ENCODE data around the gene POU2AF1. TPM values are rescaled to one million over a fixed set of nuclear protein-coding genes. Genes with fewer than 3 reads are reported as not detected.

Gene POU2AF1
- total and polyA plus RNA-seq, 8 donors, result 0.38 to 4.5 (median 0.98) TPM

DNA sequence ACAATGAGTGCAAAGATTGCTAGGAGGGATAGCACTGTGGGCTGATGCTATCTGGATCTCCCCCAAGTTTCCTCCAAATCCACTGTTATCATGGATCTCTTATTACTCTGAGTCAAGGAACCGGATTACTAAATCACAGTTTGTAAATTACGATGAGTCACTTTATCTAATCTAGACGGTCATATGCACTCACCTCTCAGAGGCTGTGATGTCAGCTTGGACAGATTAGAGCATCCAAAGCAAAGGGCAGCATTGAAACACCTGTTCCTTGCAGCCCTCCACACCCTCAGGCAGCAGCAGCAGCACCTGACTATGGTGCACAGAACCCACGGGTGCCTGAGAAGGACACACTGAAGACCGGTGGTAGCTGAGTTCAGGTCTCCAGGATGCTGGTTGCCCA, 14.0 kb upstream of the POU2AF1 start:
- H3K27ac ChIP-seq, result no peak overlapping the region
- intact Hi-C loops (cut with DNase I), result no loop called here
- H3K4me3 ChIP-seq, result no peak overlapping the region
- no peaks in the 10 kb centered on the region for H3K4me1 ChIP-seq
- no peak for DNase-seq
- no peaks in the 10 kb centered on the region for H3K27me3 ChIP-seq
- no peaks in the 10 kb centered on the region for H3K36me3 ChIP-seq
- TF ChIP-seq, protein P1, sequence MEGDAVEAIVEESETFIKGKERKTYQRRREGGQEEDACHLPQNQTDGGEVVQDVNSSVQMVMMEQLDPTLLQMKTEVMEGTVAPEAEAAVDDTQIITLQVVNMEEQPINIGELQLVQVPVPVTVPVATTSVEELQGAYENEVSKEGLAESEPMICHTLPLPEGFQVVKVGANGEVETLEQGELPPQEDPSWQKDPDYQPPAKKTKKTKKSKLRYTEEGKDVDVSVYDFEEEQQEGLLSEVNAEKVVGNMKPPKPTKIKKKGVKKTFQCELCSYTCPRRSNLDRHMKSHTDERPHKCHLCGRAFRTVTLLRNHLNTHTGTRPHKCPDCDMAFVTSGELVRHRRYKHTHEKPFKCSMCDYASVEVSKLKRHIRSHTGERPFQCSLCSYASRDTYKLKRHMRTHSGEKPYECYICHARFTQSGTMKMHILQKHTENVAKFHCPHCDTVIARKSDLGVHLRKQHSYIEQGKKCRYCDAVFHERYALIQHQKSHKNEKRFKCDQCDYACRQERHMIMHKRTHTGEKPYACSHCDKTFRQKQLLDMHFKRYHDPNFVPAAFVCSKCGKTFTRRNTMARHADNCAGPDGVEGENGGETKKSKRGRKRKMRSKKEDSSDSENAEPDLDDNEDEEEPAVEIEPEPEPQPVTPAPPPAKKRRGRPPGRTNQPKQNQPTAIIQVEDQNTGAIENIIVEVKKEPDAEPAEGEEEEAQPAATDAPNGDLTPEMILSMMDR (IDR thresholded peaks at IDR 0.05), result no peak
- no peak for ATAC-seq
- no peaks in the 10 kb centered on the region for H3K9me3 ChIP-seq

DNA sequence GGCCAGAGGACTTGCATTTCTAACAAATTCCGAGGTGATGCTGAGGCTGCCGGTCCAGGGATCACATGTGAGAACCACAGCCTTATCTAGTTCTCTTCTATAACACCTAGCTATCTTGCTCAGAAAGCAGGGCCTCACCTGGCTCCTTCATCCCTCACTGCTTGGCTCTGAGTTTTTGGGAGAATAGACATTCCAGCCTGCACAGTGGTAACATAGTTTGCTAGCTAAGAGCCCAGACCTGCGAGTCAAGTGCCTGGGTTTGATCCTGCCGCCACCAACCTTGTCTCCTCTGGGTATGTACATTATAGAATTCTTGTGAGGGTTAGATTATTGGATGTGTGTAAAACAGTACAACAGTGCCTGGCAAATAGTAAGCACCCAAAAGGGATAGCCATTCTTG, 13.5 kb upstream of the POU2AF1 start:
- no peaks in the 10 kb centered on the region for H3K27me3 ChIP-seq
- intact Hi-C loops (cut with DNase I), result no loop called here
- H3K36me3 ChIP-seq, result no peaks in the 10 kb centered on the region
- no peak for DNase-seq
- TF ChIP-seq, protein P1 (IDR thresholded peaks at IDR 0.05), result no peak
- H3K27ac ChIP-seq, result no peak overlapping the region
- H3K9me3 ChIP-seq, result no peaks in the 10 kb centered on the region
- H3K4me1 ChIP-seq, result no peaks in the 10 kb centered on the region
- H3K4me3 ChIP-seq, result no peak overlapping the region
- ATAC-seq, result no peak

DNA sequence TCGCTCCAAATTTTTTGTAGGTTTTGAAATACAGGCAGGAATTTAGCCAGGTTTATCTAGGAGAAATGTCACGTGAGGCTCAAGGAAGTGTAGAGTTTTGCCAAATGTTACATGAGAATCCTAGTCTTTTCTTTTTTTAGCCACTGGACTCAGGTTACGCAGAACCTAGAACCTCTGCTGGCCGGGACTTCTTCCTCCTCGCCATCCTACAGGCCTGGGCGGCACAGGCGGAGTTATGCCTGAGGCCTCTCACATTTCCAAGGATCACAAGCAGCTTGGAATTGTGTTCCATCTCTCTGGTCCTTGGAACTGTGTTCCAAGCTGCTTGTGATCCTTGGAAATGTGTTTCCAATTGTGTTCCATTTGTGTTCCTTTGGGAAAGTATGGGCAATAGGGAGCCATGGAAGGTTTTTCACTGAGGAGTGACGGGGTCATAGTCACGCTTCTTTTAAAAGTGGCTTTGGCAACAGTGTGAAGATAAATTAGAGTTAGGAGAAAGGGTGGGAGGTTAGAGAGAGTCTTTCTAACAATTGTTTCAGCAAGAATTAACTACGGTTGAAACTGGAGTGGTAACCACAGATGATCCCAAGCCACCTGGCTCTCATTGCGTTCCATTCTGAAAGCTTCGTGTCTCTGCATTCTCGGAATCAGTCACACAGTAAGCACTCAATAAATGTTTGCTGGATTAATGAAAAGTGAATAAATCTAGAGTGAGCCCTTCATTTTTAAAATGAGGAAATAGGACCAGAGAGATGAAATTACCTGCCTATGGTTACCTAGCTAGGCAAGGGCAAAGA, 12.5 kb upstream of the POU2AF1 start:
- no peak for ATAC-seq
- no peaks in the 10 kb centered on the region for H3K27me3 ChIP-seq
- no peak overlapping the region for H3K27ac ChIP-seq
- H3K9me3 ChIP-seq, result no peaks in the 10 kb centered on the region
- no peaks in the 10 kb centered on the region for H3K4me1 ChIP-seq
- TF ChIP-seq, protein P1 (IDR thresholded peaks at IDR 0.05), result no peak
- intact Hi-C loops (cut with DNase I), result no loop called here
- no peaks in the 10 kb centered on the region for H3K36me3 ChIP-seq
- no peak overlapping the region for H3K4me3 ChIP-seq
- no peak for DNase-seq

GRCh38 chr11:111388842-111389241, 9.8 kb upstream of the POU2AF1 start:
- no peaks in the 10 kb centered on the region for H3K4me1 ChIP-seq
- H3K4me3 ChIP-seq, result no peak overlapping the region
- ATAC-seq, result no peak
- peaks cover 0 to 6% of the 10 kb centered on the region in 2 donors for H3K9me3 ChIP-seq
- no peak overlapping the region for H3K27ac ChIP-seq
- no peaks in the 10 kb centered on the region for H3K36me3 ChIP-seq
- DNase-seq, result no peak
- intact Hi-C loops (cut with DNase I), result no loop called here
- no peaks in the 10 kb centered on the region for H3K27me3 ChIP-seq
- TF ChIP-seq, protein P1 (IDR thresholded peaks at IDR 0.05), result no peak

DNA sequence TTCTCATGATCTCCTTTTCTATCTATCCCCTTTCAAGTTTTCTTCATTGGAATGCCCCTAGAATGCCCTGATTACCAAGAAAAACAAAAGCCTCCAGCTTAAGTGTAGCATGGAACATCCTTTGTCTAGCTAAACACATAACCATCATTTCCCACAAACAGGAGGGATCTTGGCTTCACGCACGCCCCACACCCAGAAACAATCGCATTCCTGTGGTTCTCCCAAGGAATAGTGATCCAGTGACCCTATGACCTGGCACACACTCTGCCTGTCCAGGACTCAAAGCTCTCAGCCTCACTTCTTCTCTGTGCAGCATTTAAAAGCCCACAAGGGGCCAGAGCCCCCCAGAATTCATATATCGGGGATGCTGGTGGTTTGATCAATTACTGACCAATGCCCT, 9.3 kb upstream of the POU2AF1 start:
- DNase-seq (no peak), ATAC-seq (no peak)
- TF ChIP-seq, protein P1 (IDR thresholded peaks at IDR 0.05), result no peak
- no peaks in the 10 kb centered on the region for H3K4me1 ChIP-seq
- H3K4me3 ChIP-seq, result no peak overlapping the region
- H3K9me3 ChIP-seq, result peaks cover 0 to 6% of the 10 kb centered on the region in 2 donors
- no peaks in the 10 kb centered on the region for H3K36me3 ChIP-seq
- intact Hi-C loops (cut with DNase I), result no loop called here
- H3K27me3 ChIP-seq, result no peaks in the 10 kb centered on the region
- H3K27ac ChIP-seq, result no peak overlapping the region

All from left lung (tissue), 10 donors.